HG03558 (cell line): ENCODE measurements around the gene MAD1L1.

Experiments used
- ATAC-seq: cut with Tn5 transposase; IDR thresholded peaks from one replicate; pipeline ENCODE4 v1.9.1; 2021; ENCODE audit warnings: moderate number of reproducible peaks; ENCODE audit not compliant: unreplicated experiment; ENCODE audit errors: extremely low read depth

MAD1L1 gene

DNA sequence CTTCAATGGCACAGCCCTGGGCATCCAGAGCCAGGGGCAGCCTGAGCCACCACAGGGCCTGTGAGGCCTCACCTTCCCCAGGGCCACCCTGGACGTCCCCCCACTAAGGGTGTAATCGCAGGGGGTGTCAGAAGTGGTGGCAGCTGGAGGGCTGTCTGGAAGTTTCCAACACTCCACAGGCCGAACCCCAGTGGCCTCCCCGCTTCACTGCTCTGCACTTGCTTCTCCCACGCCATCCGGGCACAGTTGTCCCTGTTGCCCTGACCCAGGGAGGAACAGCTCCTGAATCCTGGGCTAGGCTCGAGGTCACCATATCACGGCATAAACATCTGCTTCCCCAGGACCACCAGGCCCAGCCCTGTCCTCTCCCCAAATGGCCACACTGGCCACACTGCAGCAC is 276.6 kb downstream of the MAD1L1 start:
- ATAC-seq: no peak

- ATAC-seq: no peak
Measured at GRCh38 chr7:1954366-1955004, 278.3 kb downstream of the MAD1L1 start.

GRCh38 chr7:1953199-1954190 is 279.2 kb downstream of the MAD1L1 start:
- no peak for ATAC-seq

DNA sequence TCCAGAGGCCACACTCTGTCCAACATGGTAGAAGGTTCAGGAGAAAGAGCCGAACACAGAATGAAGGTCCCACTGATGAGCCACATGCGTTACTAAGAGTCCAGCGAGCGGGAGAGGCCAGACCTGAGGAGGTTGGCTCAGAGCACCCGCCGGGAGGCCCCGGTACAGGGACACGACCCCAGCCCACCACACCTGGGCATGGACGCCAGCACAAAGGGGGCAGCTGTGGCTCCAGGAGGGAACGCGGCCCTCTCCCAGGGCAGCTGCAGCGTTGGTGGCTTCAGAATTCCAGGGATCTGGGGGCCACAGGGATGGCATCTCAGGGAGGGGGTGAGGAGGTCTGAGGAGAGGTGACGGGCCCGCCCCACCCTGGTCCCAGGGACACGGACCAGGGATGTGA is 280.0 kb downstream of the MAD1L1 start:
- ATAC-seq: no peak

DNA sequence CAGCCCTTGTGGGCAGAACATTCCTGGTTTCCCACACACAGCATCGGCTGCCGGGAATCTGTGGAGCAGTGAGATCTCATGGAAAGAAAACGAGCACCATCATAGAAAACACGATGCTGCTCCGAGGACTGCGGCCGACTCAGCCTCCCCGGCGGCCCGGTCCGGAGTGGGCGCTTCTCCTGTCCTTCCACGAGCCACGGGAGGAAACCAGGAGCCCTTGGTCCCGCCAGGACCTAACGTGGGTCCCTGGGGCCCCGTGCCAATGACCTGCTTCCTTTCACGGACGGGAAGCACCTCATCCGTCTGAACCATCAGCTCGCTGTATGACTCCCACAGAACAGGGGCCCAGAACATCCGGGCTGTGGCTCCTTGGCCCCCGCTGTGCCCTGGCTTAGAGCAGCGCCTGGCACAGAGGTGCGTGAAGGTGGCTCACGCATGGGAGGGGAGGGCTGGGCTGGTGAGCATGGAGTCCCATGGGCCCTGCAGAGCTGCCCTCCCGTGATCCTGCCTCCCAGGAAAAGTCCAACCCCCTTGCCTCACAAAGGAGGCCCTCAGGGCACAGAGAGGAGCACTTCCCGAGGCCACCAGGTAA is 280.5 kb downstream of the MAD1L1 start:
- no peak for ATAC-seq

- ATAC-seq: no peak
Measured at GRCh38 chr7:1951600-1951999, 281.1 kb downstream of the MAD1L1 start.

DNA sequence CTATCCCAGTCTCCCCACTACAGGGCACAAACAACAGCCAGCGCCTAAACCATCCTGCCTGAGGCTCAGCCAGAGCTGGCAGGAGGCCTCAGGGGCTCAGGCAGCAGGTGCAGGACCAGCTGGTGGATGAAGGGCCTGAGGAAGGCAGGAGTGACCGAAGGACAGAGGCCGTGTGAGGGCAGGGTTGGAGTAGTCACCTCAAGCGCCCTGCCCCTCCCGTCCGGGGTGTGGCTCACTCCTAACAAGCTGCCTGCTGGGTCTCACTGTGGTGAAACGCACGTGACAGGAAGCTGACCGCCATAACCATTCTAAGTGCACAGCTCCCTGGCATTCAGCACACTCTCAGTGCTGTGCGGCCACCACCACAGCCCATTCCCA is 281.6 kb downstream of the MAD1L1 start:
- no peak for ATAC-seq

- ATAC-seq: no peak
Measured at GRCh38 chr7:1950452-1951158, 282.1 kb downstream of the MAD1L1 start.

DNA sequence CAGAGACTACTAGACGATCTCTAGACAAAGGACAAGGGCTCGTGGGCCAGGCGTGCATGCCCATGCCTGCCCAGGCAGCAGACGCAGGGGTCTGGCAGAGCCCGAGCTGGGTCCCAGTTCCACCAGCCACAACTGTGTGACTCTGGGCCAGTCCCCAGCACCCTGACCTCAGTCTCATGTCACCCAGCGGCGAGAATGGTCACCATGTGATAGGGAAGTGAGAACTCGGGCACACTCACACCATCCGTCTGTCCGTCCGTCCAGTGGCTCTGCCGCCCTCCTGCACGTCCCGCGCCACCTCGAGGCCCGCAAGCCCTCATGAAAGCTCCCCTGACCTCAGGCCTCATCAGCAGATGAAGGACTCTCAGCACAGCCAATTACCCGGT is 282.7 kb downstream of the MAD1L1 start:
- ATAC-seq: no peak

DNA sequence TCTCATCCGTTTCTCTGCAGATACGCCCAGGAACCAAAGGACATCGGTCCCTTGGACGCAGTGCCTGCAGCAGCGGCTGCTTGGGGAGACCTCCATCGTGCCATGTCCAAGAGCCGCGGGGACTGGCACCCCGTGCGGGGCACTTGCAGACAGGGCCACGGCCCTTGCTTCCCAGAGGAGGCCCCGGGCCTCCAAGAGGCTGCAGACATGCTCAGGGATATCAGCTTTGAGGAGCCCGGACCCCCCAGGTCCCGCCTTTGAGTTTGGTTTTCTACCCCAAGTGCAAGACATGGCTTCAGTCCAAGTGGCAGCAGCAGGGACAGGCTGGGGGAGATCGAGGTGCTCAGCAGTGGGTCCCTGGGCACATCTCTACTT is 283.1 kb downstream of the MAD1L1 start:
- ATAC-seq: no peak

DNA sequence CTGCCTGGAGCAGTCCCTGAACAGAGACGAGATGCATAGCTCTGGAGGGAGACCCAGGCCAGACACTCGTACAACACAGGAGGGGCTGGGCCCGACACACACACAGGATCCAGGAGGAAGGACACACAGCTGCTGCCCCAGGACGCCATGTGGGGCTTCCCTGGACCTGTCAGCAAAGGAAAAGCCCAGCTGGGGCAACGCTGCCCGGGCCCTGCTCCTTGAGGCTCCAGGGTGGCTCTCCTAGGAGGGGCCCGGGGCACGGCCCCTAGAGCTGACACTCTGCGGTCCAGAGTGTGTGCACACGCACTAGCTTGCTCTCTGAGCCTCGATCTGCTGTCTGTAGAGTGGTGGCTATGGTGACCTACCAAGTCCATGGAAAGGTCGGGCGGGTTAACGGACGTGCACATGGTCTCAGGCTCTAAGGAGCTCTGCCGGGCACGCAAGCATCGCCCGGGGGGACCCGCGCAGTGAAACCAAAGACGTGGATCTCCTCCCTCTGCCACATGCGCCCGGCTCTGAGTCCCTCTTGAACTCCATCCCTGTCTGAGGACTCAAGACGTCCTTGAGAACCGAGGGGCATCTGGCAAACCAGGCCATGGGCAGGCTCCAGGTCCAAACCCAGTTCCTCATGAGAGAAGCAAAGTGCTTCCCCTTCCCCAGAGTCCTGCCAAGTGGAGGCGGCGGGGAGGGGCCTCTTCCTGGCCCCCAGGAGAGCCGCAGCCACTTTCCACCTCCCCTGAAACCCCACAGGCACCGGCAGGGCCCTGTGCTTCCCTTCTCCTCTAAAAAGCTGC is 283.7 kb downstream of the MAD1L1 start:
- ATAC-seq: no peak

GRCh38 chr7:1948301-1948796 is 284.4 kb downstream of the MAD1L1 start:
- ATAC-seq: no peak

DNA sequence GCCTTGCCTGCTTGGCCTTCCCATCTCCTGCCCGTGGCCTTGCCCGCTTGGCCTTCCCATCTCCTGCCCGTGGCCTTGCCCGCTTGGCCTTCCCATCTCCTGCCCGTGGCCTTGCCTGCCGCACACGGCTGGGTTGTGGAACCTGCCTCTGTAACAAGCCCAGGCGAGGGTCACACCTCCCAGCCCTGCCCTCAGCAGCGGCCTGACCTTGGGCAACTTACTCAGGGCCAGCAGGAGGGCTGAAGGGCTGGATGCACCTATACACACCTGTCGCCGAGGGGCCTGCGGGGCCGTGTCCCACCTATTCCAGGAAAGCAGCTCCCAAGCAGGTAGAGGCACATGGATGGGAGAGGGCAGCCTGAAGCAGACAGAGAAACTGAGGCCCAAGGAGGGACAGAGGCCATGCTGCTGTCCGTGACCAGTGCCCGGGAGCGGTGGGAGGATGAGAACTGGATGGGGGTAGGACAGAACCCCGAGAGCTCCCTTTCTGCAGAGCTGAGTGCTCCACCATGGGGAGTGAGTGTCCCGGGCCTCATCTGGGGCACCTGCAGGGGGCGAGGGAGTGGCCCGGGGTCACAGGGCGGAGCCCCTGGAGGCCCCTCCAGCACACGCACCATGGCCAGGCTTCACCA is 285.0 kb downstream of the MAD1L1 start:
- ATAC-seq: no peak

GRCh38 chr7:1946773-1947450 is 285.8 kb downstream of the MAD1L1 start:
- ATAC-seq: no peak

DNA sequence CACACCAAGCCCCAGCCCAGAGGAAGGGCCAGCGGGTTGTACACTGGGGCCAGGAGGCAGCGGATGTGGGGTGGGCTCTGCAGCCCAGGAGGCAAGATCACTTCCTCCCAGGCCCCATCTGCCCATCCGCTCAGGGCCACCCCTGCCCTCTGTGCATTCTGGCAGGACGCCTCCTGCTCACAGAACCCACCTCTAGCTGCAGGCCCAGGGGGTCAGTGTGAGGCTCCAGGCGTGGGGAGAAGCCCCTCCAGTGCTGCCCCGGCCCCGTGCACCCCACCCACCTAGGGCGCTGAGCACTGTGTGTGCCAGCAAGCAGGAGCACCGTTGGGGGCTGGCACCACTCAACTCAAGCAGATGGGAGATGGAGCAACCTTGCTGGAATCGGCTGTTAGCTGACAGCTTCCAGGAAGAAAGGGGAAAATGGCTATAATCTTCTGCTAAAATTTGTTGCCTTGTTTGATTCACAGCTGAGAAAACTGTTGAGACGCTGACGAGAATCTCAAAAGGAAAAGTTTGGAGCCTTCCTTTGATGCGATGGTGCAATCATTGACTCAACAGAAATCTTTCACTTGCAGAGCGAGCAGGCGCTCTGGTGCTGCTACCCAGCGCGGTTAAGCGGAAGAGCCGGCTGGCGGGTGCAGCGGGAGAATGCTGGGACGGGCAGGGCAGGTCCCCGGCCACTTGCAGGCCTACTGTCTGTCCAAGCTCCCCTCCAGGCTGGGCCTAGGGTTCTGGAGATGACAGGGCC is 286.5 kb downstream of the MAD1L1 start:
- ATAC-seq: no peak

DNA sequence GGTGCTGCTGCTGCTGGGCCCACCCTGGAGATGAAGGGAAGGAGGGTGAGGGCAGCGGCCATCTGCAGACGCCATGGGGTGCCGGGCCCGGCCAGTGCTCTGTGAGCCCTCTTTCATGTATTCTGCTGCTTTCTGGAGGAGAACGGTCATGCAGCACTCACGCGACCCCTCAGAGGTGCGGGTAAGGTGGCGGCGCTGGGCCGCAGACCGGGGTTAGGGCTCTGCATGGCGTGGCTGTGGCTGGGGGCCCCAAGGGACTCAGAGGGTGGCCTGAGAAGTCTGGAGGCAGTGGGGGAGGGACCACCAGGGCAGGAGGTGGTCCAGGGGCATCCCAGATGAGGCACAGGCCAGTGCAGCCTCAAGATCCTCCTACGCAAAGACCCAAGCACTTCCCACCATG is 287.2 kb downstream of the MAD1L1 start:
- ATAC-seq: no peak

- no peak for ATAC-seq
Measured at GRCh38 chr7:1944619-1945210, 288.0 kb downstream of the MAD1L1 start.
